Left hindlimb (tissue), 1 donor: ENCODE results near the gene DMRTC1B.
"Not testable (repeated sequence)": the region's sequence is repeated elsewhere in the genome, so short reads cannot be mapped to it uniquely, and the experiment has no call there.

Experiments
- DNase-seq: peaks from one replicate; pipeline ENCODE4 v3.0.0-alpha.2; 2018

DMRTC1B gene, protein sequence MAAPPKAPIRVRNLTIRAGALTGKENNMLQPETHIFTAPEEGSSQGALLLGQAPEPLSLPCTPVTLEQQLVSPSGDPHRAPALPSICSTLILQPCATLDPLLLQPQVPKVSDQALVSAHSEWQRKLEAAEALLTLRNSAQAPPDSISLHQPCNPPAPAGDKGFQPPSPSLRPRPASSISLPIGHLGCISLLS

GRCh38 chrX:72776653-72777466 lies at the start of gene DMRTC1B:
Gene DMRTC1B, plus strand, starts transcription at chrX:72776890. Its CDS starts 68,246 bp downstream, at chrX:72845136.
- DNase-seq, result not testable (repeated sequence)

DNA sequence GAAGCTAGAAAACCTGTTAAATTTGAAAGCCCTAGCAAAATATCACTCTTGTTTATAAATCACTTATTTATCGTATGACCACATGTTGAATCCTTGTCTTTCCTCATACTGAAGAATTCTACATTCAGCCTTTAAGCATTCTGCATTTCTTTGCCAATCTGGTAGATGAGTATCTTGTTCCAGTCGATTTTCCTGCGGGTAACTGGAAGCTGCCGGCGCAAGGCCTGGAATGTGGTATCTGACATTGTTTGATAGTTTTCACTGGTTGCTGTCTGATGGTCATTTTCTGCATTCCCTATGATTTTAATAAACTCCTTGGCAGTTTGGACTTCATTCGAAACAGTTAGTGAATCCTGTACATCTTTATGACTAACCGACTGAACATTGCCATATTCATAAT lies 48.8 kb upstream of the DMRTC1B start:
- DNase-seq, result no peak

GRCh38 chrX:72733636-72734035 lies 43.1 kb upstream of the DMRTC1B start:
- not testable (repeated sequence) for DNase-seq

- DNase-seq, result no peak
Measured at GRCh38 chrX:72735561-72735960, 41.1 kb upstream of the DMRTC1B start.

- DNase-seq, result not testable (repeated sequence)
Measured at GRCh38 chrX:72745546-72745945, 31.1 kb upstream of the DMRTC1B start.

DNA sequence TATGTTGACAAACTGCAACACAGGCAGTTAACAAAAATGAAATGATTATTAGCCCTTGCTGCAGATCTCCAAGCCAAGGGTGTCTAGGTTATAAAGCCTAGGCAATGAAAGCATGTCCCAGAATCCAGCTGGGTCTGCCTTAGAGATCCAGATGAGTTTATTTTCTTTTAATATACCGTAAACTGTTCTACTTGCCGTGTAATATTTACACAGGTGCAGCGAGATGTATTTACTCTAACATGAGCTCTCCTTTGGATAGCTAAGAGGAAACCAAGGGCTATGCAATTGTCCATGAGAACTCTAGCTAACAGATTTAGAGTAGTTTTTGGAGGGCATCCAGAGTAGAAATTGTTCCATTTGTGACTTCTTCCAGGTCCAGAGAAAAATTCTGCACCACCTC lies 28.1 kb upstream of the DMRTC1B start:
- DNase-seq, result not testable (repeated sequence)

- DNase-seq, result not testable (repeated sequence)
Measured at GRCh38 chrX:72760454-72760853, 16.2 kb upstream of the DMRTC1B start.

DNA sequence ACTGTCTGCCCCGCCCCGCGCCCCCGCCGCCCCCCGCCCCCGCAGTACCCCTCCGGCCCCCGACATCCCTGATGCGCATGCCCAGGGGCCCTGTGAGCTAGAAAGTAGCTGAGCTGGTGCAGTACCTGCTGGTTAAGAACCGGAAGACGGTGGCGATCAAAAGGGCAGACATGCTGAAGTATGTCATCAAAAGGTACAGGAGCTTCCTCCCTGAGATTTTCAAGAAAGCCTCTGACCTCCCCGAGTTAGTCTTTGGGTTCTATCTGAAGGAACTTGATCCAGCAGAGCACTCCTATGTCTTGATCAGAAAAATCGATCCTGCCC lies 739 bp downstream of the DMRTC1B start:
- not testable (repeated sequence) for DNase-seq

DNA sequence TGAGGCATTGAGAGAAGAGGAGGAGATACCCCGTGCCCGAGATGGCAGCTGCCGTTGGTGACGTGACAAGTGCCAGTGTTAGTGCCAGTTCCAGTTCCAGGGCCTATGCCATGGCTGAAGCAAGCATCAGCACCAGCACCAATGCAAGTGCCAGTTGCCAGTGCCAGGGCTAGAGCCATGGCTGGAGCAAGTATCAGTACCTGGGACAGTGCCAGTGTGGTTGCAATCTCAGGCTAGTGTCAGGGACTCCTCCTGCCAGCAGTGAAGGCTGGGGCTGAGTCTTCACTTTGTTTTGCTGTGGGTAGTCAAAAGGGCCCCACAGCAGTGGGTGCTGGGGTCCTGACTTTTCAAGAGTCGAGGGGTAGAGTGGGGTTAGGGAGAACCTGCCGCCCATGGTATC lies 1.5 kb downstream of the DMRTC1B start:
- DNase-seq, result not testable (repeated sequence)

DNA sequence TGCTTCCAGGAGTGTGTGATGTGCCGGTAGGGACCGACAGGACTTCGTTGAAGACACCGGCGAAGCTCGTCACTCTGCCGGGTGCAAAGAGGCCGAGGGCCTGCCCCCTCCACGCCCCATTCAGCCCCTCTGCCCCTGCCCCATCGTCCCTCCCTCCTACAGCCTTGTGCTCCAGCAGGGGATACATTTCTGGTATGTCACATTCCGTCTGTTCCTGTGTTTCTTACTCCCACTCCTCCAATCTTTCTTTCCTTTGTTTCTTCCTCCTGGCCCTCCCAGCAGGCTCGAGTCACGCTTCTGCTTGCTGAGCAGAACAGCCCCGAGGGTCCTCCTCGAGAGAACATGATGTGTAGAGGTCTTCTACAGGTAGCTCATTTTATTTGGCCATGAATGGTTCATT lies 5.9 kb downstream of the DMRTC1B start, which contains the start of gene FAM236B:
FAM236B (minus strand) TSS at position 101 of the 400 bp plus-strand sequence; CDS start at position 1, 100 bp downstream.
- not testable (repeated sequence) for DNase-seq

GRCh38 chrX:72783365-72783936 lies 6.8 kb downstream of the DMRTC1B start:
- not testable (repeated sequence) for DNase-seq

DNA sequence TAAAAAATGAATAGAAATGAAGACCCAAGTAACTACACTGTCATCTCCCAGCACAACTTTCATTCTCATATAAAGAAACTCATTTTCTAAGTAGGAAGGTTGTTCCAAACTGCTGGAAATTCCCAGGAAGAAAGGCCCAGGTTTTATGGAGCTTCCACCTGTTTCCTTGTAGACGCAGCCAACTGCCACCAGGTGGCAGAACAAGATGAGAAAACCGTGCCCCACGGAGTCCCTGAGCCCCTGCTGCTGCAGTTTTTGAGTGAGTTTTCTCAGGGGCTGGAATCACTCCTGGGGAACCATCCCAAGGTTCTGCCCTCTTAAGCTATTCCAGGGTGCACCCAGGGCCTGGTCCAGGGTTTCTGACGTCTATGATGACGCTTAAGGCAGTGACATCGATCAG lies 7.3 kb downstream of the DMRTC1B start:
- DNase-seq, result not testable (repeated sequence)

GRCh38 chrX:72788142-72788541 lies 11.5 kb downstream of the DMRTC1B start:
- DNase-seq, result not testable (repeated sequence)

DNA sequence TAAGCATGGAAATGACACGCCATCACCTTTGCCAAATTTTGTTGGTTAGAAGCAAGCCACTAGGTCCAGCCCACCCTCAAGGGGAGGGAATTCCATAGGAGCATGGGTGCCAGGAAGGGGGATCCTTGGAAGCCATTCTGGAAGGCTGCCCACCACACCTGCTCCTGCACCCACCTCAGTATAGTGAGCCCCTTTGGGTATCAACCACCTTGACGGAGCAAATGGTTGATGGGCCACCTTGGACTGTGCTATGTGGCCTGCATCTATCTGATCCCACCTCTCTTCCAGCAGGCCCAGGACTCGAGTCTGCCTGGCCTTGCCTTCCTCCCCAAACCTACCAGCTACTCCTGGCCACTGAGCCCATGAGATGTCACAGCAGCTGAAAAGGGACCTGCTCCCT lies 13.7 kb downstream of the DMRTC1B start:
- DNase-seq, result not testable (repeated sequence)

DNA sequence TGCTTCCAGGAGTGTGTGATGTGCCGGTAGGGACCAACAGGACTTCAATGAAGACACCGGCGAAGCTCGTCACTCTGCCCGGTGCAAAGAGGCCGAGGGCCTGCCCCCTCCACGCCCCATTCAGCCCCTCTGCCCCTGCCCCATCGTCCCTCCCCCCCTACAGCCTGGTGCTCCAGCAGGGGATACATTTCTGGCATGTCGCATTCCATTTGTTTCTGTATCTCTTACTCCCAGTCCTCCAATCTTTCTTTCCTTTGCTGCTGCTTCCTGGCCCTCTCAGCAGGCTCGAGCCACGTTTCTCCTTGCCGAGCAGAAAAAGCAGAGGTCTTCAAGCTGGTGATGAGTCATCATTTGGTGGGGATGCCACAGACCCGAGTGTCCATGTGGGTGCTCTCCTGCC lies 31.4 kb downstream of the DMRTC1B start, which contains the start of gene FAM236D:
FAM236D (minus strand) TSS at position 101 of the 400 bp plus-strand sequence; CDS start at position 1, 100 bp downstream.
- DNase-seq, result not testable (repeated sequence)

- not testable (repeated sequence) for DNase-seq
Measured at GRCh38 chrX:72830701-72831100, 54.0 kb downstream of the DMRTC1B start.

DNA sequence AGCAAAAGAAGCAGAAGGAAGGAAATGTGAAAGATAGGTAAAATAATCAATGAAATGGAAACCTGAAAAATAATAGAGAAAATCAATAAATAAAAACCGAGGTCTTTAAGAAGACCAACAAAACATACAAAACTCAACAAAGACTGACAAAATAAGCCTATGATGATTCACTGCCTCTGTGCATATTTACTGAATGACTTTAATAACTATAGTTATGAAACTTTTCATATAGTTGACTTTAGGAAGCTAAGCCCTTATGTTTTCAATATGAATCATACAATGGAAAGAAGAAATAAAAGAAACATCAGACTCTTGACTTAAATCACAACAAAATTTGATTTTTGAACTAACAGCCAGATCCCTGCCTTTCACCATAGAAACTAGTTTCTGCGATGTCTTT lies 60.8 kb downstream of the DMRTC1B start:
- not testable (repeated sequence) for DNase-seq

DNA sequence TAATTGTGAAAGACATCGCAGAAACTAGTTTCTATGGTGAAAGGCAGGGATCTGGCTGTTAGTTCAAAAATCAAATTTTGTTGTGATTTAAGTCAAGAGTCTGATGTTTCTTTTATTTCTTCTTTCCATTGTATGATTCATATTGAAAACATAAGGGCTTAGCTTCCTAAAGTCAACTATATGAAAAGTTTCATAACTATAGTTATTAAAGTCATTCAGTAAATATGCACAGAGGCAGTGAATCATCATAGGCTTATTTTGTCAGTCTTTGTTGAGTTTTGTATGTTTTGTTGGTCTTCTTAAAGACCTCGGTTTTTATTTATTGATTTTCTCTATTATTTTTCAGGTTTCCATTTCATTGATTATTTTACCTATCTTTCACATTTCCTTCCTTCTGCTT lies 106.2 kb downstream of the DMRTC1B start:
- not testable (repeated sequence) for DNase-seq

GRCh38 chrX:72889740-72890139 lies 113.0 kb downstream of the DMRTC1B start:
- DNase-seq, result not testable (repeated sequence)
